ENCODE data around the gene ZFP64. TPM values are rescaled to one million over a fixed set of nuclear protein-coding genes. Genes with fewer than 3 reads are reported as not detected.

Gene ZFP64
- total and polyA plus RNA-seq, 2 donors (not counting 3 experiments of a cell fraction or from before 2014, with no cell fraction given): 31.7 to 35.4 TPM

DNA sequence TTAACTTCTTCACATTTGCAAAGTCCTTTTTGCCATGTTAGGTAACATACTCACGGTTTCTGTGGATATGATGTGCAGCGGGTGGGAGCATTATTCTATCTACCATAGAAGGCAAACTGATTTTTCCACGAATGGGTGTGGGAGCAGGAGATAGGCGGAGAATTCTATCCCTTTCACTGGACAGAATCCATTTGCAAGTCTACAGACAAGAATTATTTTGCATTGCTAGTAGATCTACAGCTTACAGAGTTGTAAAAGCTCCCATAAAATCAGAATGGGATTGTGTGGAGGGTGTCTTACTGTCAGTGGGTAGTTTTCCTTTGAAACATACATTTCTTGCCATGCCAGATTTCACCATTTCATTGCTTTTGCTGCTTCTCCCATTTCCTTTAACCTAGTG is 22.4 kb upstream of the ZFP64 start:
- Histone ChIP-seq H3K27me3 (ENCODE audit: control insufficient read depth in 2 of 2, insufficient read depth in 2 of 2, low read length in 2 of 2) (peaks cover 0 to 3% of the 10 kb centered on the region in 2 experiments), H3K27ac (ENCODE audit: insufficient read depth, low read depth, low read length) (no peak overlapping the region), H2AFZ (ENCODE audit: low read depth, low read length) (no peak overlapping the region), H3K4me2 (ENCODE audit: insufficient read depth, low read length) (no peak overlapping the region), H3K9ac (replicated peaks; ENCODE audit: extremely low read depth, insufficient read depth, low read length) (no peak overlapping the region), H3K4me3 (replicated peaks in 1 of 3; ENCODE audit: insufficient read depth in 1 of 3, low read depth in 1 of 3, low read length in 3 of 3) (no peak overlapping the region), H4K20me1 (replicated peaks; ENCODE audit: control insufficient read depth, extremely low read depth, insufficient read depth, low read length) (no peaks in the 10 kb centered on the region), H3K36me3 (ENCODE audit: control insufficient read depth in 2 of 2, extremely low read depth in 1 of 2, insufficient read depth in 2 of 2, low read length in 2 of 2) (no peaks in the 10 kb centered on the region), H3K79me2 (ENCODE audit: control insufficient read depth, insufficient read depth, low read length) (no peaks in the 10 kb centered on the region), H3K9me3 (replicated peaks; ENCODE audit: control insufficient read depth, insufficient read depth, low read length) (no peaks in the 10 kb centered on the region), H3K4me1 (ENCODE audit: control insufficient read depth, extremely low read depth, insufficient read depth, low read length) (no peaks in the 10 kb centered on the region), H3K9me1 (replicated peaks; ENCODE audit: control insufficient read depth, extremely low read depth, insufficient read depth, low read length) (no peaks in the 10 kb centered on the region)
- no TSS peak for BruUV-seq (replicated peaks)
- TF ChIP-seq EZH2 (IDR thresholded peaks at IDR 0.05; ENCODE audit: borderline replicate concordance, low read depth, low read length, severe bottlenecking) (no peak), GATA2 (IDR thresholded peaks at IDR 0.05; ENCODE audit: insufficient read depth, insufficient read length, low read depth, low read length) (no peak), JUN (IDR thresholded peaks at IDR 0.05; ENCODE audit: borderline replicate concordance, insufficient read depth, insufficient read length, low read depth) (no peak), POLR2A (IDR thresholded peaks at IDR 0.05; ENCODE audit: low read depth, low read length) (no peak), MYC (IDR thresholded peaks at IDR 0.05; ENCODE audit: low read depth, low read length) (no peak), POLR2AphosphoS5 (IDR thresholded peaks at IDR 0.05; ENCODE audit: insufficient read depth, low read depth, low read length) (no peak), FOS (IDR thresholded peaks at IDR 0.05; ENCODE audit: borderline replicate concordance, insufficient read depth, low read length) (no peak)
- TF ChIP-seq, protein P1, sequence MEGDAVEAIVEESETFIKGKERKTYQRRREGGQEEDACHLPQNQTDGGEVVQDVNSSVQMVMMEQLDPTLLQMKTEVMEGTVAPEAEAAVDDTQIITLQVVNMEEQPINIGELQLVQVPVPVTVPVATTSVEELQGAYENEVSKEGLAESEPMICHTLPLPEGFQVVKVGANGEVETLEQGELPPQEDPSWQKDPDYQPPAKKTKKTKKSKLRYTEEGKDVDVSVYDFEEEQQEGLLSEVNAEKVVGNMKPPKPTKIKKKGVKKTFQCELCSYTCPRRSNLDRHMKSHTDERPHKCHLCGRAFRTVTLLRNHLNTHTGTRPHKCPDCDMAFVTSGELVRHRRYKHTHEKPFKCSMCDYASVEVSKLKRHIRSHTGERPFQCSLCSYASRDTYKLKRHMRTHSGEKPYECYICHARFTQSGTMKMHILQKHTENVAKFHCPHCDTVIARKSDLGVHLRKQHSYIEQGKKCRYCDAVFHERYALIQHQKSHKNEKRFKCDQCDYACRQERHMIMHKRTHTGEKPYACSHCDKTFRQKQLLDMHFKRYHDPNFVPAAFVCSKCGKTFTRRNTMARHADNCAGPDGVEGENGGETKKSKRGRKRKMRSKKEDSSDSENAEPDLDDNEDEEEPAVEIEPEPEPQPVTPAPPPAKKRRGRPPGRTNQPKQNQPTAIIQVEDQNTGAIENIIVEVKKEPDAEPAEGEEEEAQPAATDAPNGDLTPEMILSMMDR (IDR thresholded peaks at IDR 0.05; ENCODE audit: extremely low read depth in 1 of 2, insufficient read depth in 1 of 2, low read depth in 1 of 2, low read length in 2 of 2): no peak
- TF ChIP-seq, protein P2, sequence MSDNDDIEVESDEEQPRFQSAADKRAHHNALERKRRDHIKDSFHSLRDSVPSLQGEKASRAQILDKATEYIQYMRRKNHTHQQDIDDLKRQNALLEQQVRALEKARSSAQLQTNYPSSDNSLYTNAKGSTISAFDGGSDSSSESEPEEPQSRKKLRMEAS (IDR thresholded peaks at IDR 0.05; ENCODE audit: insufficient read depth, insufficient read length): no peak
- POLR2A ChIA-PET: no interaction called here
- CTCF ChIA-PET: no interaction called here
- FAIRE-seq (no peak), DNase-seq (ENCODE audit: low read depth, low spot score) (no peak)
- intact Hi-C loops (cut with micrococcal nuclease) (loop anchor here (10.0 kb wide), 1 partner anchor 1591 kb away; no protein-coding TSS in a partner anchor), dilution Hi-C loops (cut with MboI; ENCODE audit: extremely low pct_ligation_motif_present, low sequenced_read_pairs) (no loop called here)
